HG03354 (cell line): ENCODE measurements around the gene KRT83.
"Not testable (repeated sequence)": the region's sequence is repeated elsewhere in the genome, so short reads cannot be mapped to it uniquely, and the experiment has no call there.

ENCODE experiments used
- ATAC-seq: cut with Tn5 transposase; IDR thresholded peaks from one replicate; pipeline ENCODE4 v1.9.1; 2021; ENCODE audit warnings: mild to moderate bottlenecking; ENCODE audit not compliant: unreplicated experiment, poor library complexity, severe bottlenecking

KRT83 gene

DNA sequence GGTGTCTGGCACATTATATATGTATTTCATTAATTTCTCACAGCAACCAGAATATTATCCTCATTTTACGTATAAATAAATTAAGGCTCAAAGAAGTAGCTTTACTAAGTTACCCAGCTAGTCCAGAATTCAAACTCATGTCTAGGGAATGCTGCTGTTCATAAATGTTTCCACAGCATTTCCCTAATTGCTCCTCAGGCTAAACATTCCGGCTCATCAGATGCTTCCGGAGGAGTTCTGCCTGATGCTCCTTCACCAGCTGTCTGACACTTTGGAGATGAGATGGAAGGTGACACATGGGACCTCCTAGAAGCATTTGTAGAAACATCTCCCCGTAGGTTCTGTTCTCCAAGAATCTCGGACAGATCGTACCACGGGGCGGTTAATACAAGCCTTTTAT, 34.0 kb upstream of the KRT83 start:
- no peak for ATAC-seq

- ATAC-seq = no peak
These were observed 33.0 kb upstream of the KRT83 start for GRCh38 chr12:52354200-52354599.

GRCh38 chr12:52353766-52354165, 32.6 kb upstream of the KRT83 start:
- ATAC-seq = no peak

DNA sequence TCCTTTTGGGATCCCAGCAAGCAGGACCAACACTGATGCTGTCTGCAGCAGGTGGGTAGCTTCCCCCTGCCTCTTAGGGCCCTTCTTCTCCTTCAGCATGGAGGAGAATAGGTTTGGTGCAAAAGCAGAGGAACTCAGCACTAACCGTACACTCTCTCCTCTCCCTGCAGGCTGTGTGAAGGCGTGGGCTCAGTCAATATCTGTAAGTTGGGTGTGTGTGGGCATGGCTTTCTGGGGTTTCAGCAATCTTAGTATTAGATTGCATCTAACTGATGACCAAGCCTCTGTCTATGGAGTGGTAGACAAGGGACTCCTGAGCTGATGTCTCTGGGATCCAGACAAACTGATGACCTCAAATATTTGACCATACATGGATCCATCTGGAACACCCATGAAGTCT, 31.8 kb upstream of the KRT83 start:
- no peak for ATAC-seq

DNA sequence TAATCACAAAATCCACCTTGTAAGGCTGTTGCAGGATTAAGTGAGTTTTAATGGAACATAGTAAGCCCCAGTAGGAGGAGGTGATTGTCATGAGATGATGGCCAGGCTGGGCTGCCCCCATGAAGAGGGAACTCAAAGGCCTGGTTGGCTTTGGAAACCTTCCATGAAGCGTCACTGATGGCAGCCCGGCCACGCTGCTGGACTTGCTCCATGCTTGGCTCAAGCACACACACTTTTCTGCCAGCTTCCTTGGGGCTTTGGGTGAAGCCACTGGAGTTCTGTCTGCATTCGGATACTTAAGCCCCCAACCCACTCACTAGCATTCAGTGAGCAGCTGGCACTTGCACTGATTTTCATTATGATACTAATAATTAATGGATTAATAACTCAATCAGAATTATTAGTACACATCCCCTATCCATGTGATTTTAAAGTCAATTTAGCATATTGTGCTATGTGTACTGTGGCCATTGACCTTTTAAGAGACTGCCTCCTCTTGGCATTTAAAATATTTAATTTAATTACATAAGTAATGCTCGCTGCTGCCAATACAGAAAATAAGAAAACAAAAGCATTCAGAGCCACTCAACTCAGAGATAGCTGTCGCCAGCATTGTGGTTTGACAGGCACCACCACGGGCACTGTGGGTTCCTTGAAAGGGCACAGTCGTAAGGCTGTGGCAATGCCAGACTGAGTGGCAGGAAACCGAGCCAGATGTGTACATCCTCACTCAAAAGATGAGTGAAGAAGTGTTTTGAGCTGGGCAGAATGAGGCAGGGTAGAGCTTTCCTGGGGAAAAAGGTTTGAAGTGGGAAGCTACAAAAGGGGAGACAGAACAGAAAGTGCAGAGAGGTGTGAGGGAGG, 30.2 kb upstream of the KRT83 start:
- ATAC-seq = no peak

DNA sequence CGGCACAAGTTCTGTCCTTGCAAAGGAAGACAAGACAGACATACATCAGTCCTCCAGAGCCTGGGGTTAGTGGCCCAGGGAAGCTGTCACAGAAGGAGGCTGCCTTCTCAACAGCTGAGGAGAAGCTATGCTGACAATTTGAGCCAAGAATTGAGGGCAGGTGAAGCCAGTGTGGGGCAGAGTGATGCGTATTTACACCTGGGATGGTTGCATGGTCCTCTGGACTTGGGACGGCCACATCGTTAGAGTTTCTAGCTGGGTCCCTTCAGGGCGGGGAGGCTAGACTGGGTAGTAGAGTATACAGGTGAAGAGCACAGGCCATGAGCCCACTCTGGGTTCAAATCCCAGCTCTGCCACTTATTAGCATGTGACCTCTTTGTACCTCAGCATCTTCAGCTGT, 29.6 kb upstream of the KRT83 start:
- no peak for ATAC-seq

DNA sequence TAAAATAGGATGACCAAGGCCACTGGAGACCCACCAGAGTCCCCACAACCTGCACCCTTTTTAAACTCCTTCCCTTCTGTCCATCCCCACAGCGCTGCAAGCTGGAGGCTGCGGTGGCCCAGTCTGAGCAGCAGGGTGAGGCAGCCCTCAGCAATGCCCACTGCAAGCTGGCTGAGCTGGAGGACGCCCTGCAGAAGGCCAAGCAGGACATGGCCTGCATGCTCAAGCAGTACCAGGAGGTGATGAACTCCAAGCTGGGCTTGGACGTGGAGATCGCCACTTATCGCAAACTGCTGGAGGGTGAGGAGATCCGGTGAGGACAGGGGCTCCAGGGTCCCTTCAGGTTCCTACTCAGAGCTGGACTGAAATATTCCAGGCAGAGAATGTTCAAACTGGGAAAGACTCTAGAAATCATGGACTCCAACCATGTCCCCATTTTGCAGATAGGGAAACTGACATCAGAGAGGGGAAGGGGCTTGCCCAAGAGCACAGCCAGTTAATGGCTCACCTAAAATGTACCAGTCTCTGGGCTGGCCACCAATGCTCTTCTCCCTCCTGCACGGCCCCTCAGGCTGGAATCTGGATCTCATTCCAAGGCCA, 28.9 kb upstream of the KRT83 start:
- no peak for ATAC-seq

DNA sequence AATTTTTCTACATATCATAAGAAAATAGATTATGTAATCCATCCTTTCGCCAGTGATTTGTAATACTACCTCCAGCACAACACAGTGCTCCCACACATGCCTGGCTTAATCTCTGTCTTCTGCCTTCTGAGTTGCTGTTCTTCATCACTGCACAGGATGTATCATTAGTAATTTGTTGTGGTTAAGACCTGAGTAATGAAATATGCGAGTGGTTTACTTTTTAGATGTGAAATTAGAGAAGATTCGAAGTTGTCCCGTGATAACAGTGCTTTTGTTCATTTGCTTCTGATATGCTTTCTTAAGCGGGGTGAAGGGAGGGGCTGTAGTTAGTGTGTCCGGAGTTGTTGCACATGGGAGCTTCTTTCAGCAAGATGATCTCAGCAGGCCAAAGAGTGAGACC, 28.0 kb upstream of the KRT83 start:
- ATAC-seq = no peak

GRCh38 chr12:52347551-52348510, 26.6 kb upstream of the KRT83 start:
- no peak for ATAC-seq

DNA sequence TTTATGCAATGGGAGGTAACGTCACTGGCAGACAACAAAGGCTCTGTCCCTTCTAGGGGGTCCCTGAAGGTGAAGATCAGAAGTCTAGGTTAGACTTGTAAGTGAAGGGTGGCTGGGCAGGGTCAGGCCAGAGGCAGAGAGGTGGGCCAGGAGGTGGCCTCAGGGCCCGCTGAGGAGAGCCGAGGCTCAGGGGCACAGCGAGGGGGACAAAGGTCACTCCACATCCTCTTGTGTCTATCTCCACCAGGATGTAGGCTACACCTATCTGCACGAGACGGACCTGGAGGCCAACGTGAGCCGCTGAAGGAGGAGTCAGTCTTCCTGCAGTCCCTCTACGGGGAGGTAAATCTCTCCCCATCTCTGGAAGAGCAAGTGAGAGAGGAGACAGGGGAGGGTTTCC, 25.8 kb upstream of the KRT83 start:
- ATAC-seq = no peak

- no peak for ATAC-seq
These were observed 25.4 kb upstream of the KRT83 start for GRCh38 chr12:52346593-52346992.

DNA sequence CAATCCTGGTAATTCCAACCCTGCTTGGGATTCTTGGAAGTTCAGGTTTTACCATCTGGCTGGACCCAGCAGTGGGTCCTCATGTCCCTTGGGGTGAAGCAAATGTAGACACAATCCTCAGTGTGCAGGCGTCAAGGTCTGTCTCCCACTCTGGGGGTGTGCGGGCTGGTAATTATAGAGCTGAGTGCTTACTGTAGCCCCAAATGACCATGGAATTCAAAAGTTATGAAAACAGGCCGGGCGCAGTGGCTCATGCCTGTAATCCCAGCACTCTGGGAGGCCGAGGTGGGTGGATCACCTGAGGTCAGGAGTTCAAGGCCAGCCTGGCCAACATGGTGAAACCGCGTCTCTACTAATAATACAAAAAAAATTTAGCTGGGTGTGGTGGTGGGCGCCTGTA, 23.8 kb upstream of the KRT83 start:
- ATAC-seq = not testable (repeated sequence)

- no peak for ATAC-seq
These were observed 22.9 kb upstream of the KRT83 start for GRCh38 chr12:52344111-52344510.

- ATAC-seq = no peak
These were observed 22.4 kb upstream of the KRT83 start for GRCh38 chr12:52343550-52343949.

DNA sequence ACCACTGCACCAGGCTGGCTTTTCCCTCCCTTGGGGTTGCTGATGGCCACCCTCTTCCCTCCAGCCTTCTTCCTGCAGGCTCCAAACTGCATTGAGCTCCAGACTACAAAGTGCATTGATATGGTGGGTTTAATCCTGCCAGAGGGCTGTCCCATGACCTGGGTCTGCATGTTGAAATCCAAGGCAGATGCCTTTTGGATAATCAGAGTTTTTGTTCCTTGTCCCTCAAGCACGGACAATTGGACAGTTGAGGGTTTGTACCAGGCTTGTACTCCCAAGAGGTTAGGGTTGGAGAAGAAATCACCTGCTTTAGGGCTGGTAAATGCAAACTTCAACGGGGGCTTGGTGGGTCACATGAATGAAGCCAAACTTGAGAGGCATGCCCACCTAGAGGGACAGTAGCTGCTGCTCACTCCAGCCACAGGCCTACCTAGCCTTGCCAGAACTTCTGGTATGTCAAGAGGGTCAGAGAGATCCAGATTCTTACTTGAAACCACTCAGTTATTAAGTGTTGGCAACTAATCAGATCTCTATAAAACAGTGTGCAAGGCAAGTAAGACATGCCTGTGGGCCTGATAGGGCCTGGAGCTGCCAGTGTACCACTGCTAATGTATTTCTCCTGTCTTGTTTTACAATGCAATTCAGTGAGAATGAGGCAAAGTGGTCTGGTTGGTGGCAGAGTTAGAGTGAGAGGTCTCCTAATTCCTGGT, 21.7 kb upstream of the KRT83 start:
- ATAC-seq = no peak

- no peak for ATAC-seq
These were observed 19.9 kb upstream of the KRT83 start for GRCh38 chr12:52341066-52341580.

- no peak for ATAC-seq
These were observed 17.2 kb upstream of the KRT83 start for GRCh38 chr12:52338241-52338960.

- ATAC-seq = no peak
These were observed 15.9 kb upstream of the KRT83 start for GRCh38 chr12:52337054-52337453.

GRCh38 chr12:52336641-52337040, 15.4 kb upstream of the KRT83 start:
- no peak for ATAC-seq
